Endothelial cell of umbilical vein (primary cell): ENCODE results near the gene GAPDHS. TPM values are rescaled to one million over a fixed set of nuclear protein-coding genes. Genes with fewer than 3 reads are reported as not detected.

Experiments
- BruUV-seq: library from RNA; stranded (reverse); fragments of 400-500 nt; replicated peaks from 2 replicates; lab custom pipeline; 2021; lab: Mats Ljungman, UMichigan
- CTCF ChIA-PET: fragments of 300-600, 350-600 bp; sonication (Branson Sonifier 250); formaldehyde crosslinking; loops from one replicate; lab custom pipeline; 2021; ENCODE audit warnings: antibody characterized with exemption, inconsistent platforms; lab: Charles Lee
- POLR2A ChIA-PET: fragments of 300-600, 350-600 bp; sonication (Branson Sonifier 250); formaldehyde crosslinking; loops from one replicate; lab custom pipeline; 2021; ENCODE audit warnings: antibody characterized with exemption, inconsistent platforms; lab: Charles Lee
- DNase-seq: peaks from one replicate; pipeline ENCODE4 v3.0.0-alpha.2; 2011; ENCODE audit warnings: low read depth, low spot score
- FAIRE-seq: peaks from 2 replicates; lab custom pipeline; 2011; peaks lifted over from hg19 to GRCh38; lab: Jason Lieb, UNC
- H2AFZ ChIP-seq: 2 replicates; pipeline ENCODE4 v1.6.0; 2012; ENCODE audit warnings: low read depth, low read length, control low read depth, inconsistent platforms
- H3K27ac ChIP-seq: 2 replicates; pipeline ENCODE4 v1.5.1; 2011; ENCODE audit warnings: low read depth, mild to moderate bottlenecking, control low read depth, low read length, moderate library complexity; ENCODE audit not compliant: insufficient read depth
- H3K27me3 ChIP-seq, 2 experiments: 2 replicates each; pipeline versions ENCODE4 v1.6.0 to v1.6.1; 2011; ENCODE audit warnings: low read length in 2 of 2, mixed read lengths in 1 of 2; ENCODE audit not compliant: control insufficient read depth in 2 of 2, insufficient read depth in 2 of 2
- H3K36me3 ChIP-seq, 2 experiments: 2 replicates in 1 of 2; 3 replicates in 1 of 2; pipeline ENCODE4 v1.5.1; 2011; ENCODE audit warnings: low read length in 2 of 2, mild to moderate bottlenecking in 1 of 2, moderate library complexity in 1 of 2; ENCODE audit not compliant: control insufficient read depth in 2 of 2, insufficient read depth in 2 of 2; ENCODE audit errors: extremely low read depth in 1 of 2
- H3K4me1 ChIP-seq: 3 replicates; pipeline ENCODE4 v1.5.1; 2011; ENCODE audit warnings: mild to moderate bottlenecking, low read length; ENCODE audit not compliant: control insufficient read depth, insufficient read depth; ENCODE audit errors: extremely low read depth
- H3K4me2 ChIP-seq: 2 replicates; pipeline ENCODE4 v1.6.1; 2011; ENCODE audit warnings: low read length, control low read depth, mixed read lengths; ENCODE audit not compliant: insufficient read depth
- H3K4me3 ChIP-seq, 3 experiments: fragments of 200-600 bp in 1 of 3; sonication (generic), shearing (Covaris generic) in 1 of 3; replicated peaks in 1 of 3; 2 replicates each; pipeline ENCODE4 v1.5.1; 2011 to 2016; ENCODE audit warnings: control low read depth in 3 of 3, low read length in 3 of 3, mild to moderate bottlenecking in 2 of 3, inconsistent platforms in 1 of 3, low read depth in 1 of 3, moderate library complexity in 1 of 3; ENCODE audit not compliant: insufficient read depth in 1 of 3
- H3K79me2 ChIP-seq: 2 replicates; pipeline ENCODE4 v1.6.0; 2012; ENCODE audit warnings: low read length, inconsistent platforms; ENCODE audit not compliant: control insufficient read depth, insufficient read depth
- H3K9ac ChIP-seq: replicated peaks from 2 replicates; pipeline ENCODE3; 2011; ENCODE audit warnings: low read length, control low read depth; ENCODE audit not compliant: insufficient read depth; ENCODE audit errors: extremely low read depth
- H3K9me1 ChIP-seq: replicated peaks from 3 replicates; pipeline ENCODE4 v1.6.0; 2011; ENCODE audit warnings: mild to moderate bottlenecking, low read length; ENCODE audit not compliant: control insufficient read depth, insufficient read depth; ENCODE audit errors: extremely low read depth
- H3K9me3 ChIP-seq: replicated peaks from 2 replicates; pipeline ENCODE4 v1.5.1; 2012; ENCODE audit warnings: low read length, inconsistent platforms; ENCODE audit not compliant: control insufficient read depth, insufficient read depth
- H4K20me1 ChIP-seq: replicated peaks from 2 replicates; pipeline ENCODE3; 2011; ENCODE audit warnings: mild to moderate bottlenecking, low read length; ENCODE audit not compliant: control insufficient read depth, insufficient read depth; ENCODE audit errors: extremely low read depth
- CTCF ChIP-seq, 2 donors: IDR thresholded peaks; 1 replicate in 1 of 2; 2 replicates in 1 of 2; pipeline ENCODE4 v1.5.1; 2011; ENCODE audit warnings: low read length in 2 of 2, mild to moderate bottlenecking in 2 of 2, moderate library complexity in 2 of 2, control low read depth in 1 of 2, inconsistent platforms in 1 of 2, low read depth in 1 of 2; ENCODE audit not compliant: insufficient read depth in 1 of 2; ENCODE audit errors: extremely low read depth in 1 of 2
- EZH2 ChIP-seq: IDR thresholded peaks from 2 replicates; pipeline ENCODE4 v1.6.1; 2012; ENCODE audit warnings: borderline replicate concordance, low read depth, mild to moderate bottlenecking, moderate library complexity, low read length, inconsistent platforms; ENCODE audit not compliant: severe bottlenecking
- FOS ChIP-seq: IDR thresholded peaks from 2 replicates; pipeline ENCODE4 v1.6.1; 2011; ENCODE audit warnings: mild to moderate bottlenecking, low read length, moderate library complexity, borderline replicate concordance; ENCODE audit not compliant: insufficient read depth
- GATA2 ChIP-seq: IDR thresholded peaks from 2 replicates; pipeline ENCODE4 v1.7.0; 2011; ENCODE audit warnings: low read depth, mild to moderate bottlenecking, moderate library complexity, mixed read lengths, low read length; ENCODE audit not compliant: insufficient read length, insufficient read depth
- JUN ChIP-seq: IDR thresholded peaks from 2 replicates; pipeline ENCODE4 v1.6.1; 2011; ENCODE audit warnings: borderline replicate concordance, low read depth; ENCODE audit not compliant: insufficient read length, insufficient read depth
- MAX ChIP-seq: IDR thresholded peaks from 2 replicates; pipeline ENCODE4 v1.6.1; 2011; ENCODE audit not compliant: insufficient read depth, insufficient read length
- MYC ChIP-seq: IDR thresholded peaks from one replicate; pipeline ENCODE4 v1.6.1; 2011; ENCODE audit warnings: mild to moderate bottlenecking, low read depth, low read length
- POLR2A ChIP-seq: IDR thresholded peaks from 2 replicates; pipeline ENCODE4 v1.6.1; 2012; ENCODE audit warnings: low read depth, mild to moderate bottlenecking, control low read depth, low read length
- POLR2AphosphoS5 ChIP-seq: IDR thresholded peaks from 2 replicates; pipeline ENCODE4 v1.6.1; 2012; ENCODE audit warnings: low read depth, mild to moderate bottlenecking, control low read depth, low read length, moderate library complexity; ENCODE audit not compliant: insufficient read depth
- dilution Hi-C: fragments of 300-500 bp; cut with MboI; formaldehyde crosslinking; loops from one replicate; pipeline ENCODE4 v1.15.0; 2019; ENCODE audit warnings: low sequenced_read_pairs; ENCODE audit not compliant: extremely low pct_ligation_motif_present
- intact Hi-C: fragments of 100-400 bp; cut with micrococcal nuclease; formaldehyde crosslinking; loops from one replicate; pipeline ENCODE4 v1.10.0; 2022
- polyA plus RNA-seq, 4 experiments: library from polyadenylated mRNA; depleted of rRNA in 3 of 4; stranded (reverse) in 3 of 4; unstranded in 1 of 4; fragments of >200 nt; gene quantifications; 2 replicates each; pipeline versions ENCODE4 v1.2.1 to v1.2.3, GENCODE V29; 2011 to 2012; ENCODE audit warnings: missing spikeins in 1 of 4
- total RNA-seq: library from RNA; stranded (reverse); gene quantifications from 2 replicates; pipeline ENCODE4 v1.2.3, GENCODE V29; 2021

GAPDHS gene
- total and polyA plus RNA-seq, 2 donors (not counting 3 experiments of a cell fraction or from before 2014, with no cell fraction given), result not detected

DNA sequence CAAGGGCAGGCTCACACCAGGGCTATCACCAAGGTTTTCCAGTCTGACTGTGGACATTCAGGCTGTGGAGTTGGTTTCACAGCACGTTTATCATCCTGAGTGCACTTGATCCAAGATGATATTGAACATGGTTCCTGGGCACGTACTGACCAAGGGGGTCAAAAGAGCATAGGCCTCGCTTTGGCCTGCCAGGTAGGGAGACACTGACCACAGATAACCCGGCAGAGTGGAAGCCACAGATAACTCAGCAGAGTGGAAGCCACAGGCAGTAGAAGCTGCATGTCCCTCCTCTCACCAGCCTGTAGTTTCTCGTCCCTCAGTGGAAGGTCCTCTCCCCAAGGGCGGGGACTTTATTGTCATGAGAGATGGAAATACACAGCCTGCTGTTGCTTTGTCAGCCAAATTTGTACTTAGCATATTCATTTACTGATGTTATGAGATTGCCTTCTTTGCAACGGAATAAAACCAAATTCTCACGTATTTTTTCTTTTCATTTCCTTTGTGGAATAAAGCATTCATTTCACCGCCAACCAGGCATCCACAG, 34.2 kb upstream of the GAPDHS start:
- intact Hi-C loops (no loop called here), dilution Hi-C loops (no loop called here)
- H4K20me1 ChIP-seq, result no peaks in the 10 kb centered on the region
- H3K79me2 ChIP-seq, result no peaks in the 10 kb centered on the region
- H3K9me1 ChIP-seq, result no peaks in the 10 kb centered on the region
- ChIA-PET POLR2A (no interaction called here), CTCF (no interaction called here)
- no peak overlapping the region for H3K9ac ChIP-seq
- H3K4me1 ChIP-seq, result no peaks in the 10 kb centered on the region
- no peak for FAIRE-seq
- no peaks in the 10 kb centered on the region for H3K36me3 ChIP-seq
- DNase-seq, result no peak
- no peaks in the 10 kb centered on the region for H3K9me3 ChIP-seq
- no peaks in the 10 kb centered on the region for H3K27me3 ChIP-seq
- BruUV-seq, result no TSS peak
- H3K27ac ChIP-seq, result no peak overlapping the region
- TF ChIP-seq POLR2AphosphoS5 (no peak), JUN (no peak), EZH2 (no peak), FOS (no peak), MAX (no peak), POLR2A (no peak), GATA2 (no peak), CTCF (IDR thresholded peaks at IDR 0.05; ENCODE audit: extremely low read depth in 1 of 2, insufficient read depth in 1 of 2, low read depth in 1 of 2, low read length in 2 of 2) (no peak), MYC (no peak)
- no peak overlapping the region for H2AFZ ChIP-seq
- no peak overlapping the region for H3K4me3 ChIP-seq
- no peak overlapping the region for H3K4me2 ChIP-seq
